Transverse colon (tissue), 4 donors: ENCODE measurements around the gene YBX2. TPM values are rescaled to one million over a fixed set of nuclear protein-coding genes. Genes with fewer than 3 reads are reported as not detected.

ENCODE experiments used
- DNase-seq: peaks from one replicate; pipeline ENCODE4 v3.0.0-alpha.2; 2019
- H3K27ac ChIP-seq, 4 donors: fragments of 200-600 bp; sonication (generic); 2 replicates each; pipeline ENCODE4 v1.5.1; 2016 to 2018; ENCODE audit warnings: inconsistent platforms in 4 of 4
- H3K27me3 ChIP-seq: fragments of 200-600 bp; sonication (generic); 2 replicates; pipeline ENCODE4 v1.5.1; 2017; ENCODE audit warnings: inconsistent platforms
- H3K36me3 ChIP-seq, 4 donors: fragments of 200-600 bp; sonication (generic); 2 replicates each; pipeline ENCODE4 v1.5.1; 2017 to 2019; ENCODE audit warnings: inconsistent platforms in 4 of 4
- H3K4me1 ChIP-seq, 4 donors: fragments of 200-600 bp; sonication (generic); 2 replicates each; pipeline ENCODE4 v1.5.1; 2017 to 2020; ENCODE audit warnings: inconsistent platforms in 4 of 4
- H3K4me3 ChIP-seq, 4 donors: fragments of 200-600 bp; sonication (generic); 1 replicate in 1 of 4; 2 replicates in 3 of 4; pipeline versions ENCODE4 v1.5.1 to v1.6.1; 2017 to 2019; ENCODE audit warnings: inconsistent platforms in 4 of 4
- H3K9me3 ChIP-seq, 2 donors: fragments of 200-600 bp; sonication (generic); 2 replicates each; pipeline ENCODE4 v1.5.1; 2017 to 2019; ENCODE audit warnings: inconsistent platforms in 2 of 2
- EP300 ChIP-seq: sonication (generic); formaldehyde crosslinking; IDR thresholded peaks from one replicate; pipeline ENCODE4 v1.6.1; 2017; ENCODE audit warnings: antibody characterized with exemption, low read depth
- POLR2A ChIP-seq: fragments of 450-650 bp; IDR thresholded peaks from one replicate; pipeline ENCODE4 v1.6.1; 2016; ENCODE audit warnings: antibody characterized with exemption, mild to moderate bottlenecking, moderate library complexity
- POLR2AphosphoS5 ChIP-seq, 3 donors: sonication (generic); formaldehyde crosslinking; IDR thresholded peaks; one replicate each; pipeline ENCODE4 v1.6.1; 2016; ENCODE audit warnings: antibody characterized with exemption in 3 of 3
- WGBS, 2 donors: methylation state at CpG; one replicate each; pipeline ENCODE4 v1.1.5; 2018; ENCODE audit warnings: low coverage in 1 of 2; 5-methylcytosine and 5-hydroxymethylcytosine counted together
- in situ Hi-C, 4 donors: fragments of 200-750 bp; cut with MboI; loops; one replicate each; pipeline versions ENCODE4 v1.15.0 to v1.15.1; 2017; ENCODE audit warnings: low sequenced_read_pairs in 3 of 4, low pct_ligation_motif_present in 1 of 4, low pct_unique_long_range_greater_than_20kb in 1 of 4
- intact Hi-C: fragments of 100-400 bp; cut with DNase I; formaldehyde crosslinking; loops from one replicate; pipeline ENCODE4 v1.15.1; 2023; ENCODE audit warnings: low total_unique reads
- total RNA-seq, 4 donors: library from RNA; depleted of rRNA; stranded (reverse); fragments of >200 nt; gene quantifications; one replicate each; pipeline ENCODE4 v1.1.0, GENCODE V29; 2016
- TF ChIP-seq, protein P1 (sequence below), 5 experiments: fragments of 200-600 bp in 3 of 5; fragments of 450-650 bp in 2 of 5; sonication (generic) in 3 of 5; IDR thresholded peaks; 1 replicate in 2 of 5; 2 replicates in 3 of 5; pipeline ENCODE4 v1.5.1; 2016 to 2017; ENCODE audit warnings: antibody characterized with exemption in 5 of 5, inconsistent platforms in 3 of 5, mild to moderate bottlenecking in 2 of 5, moderate library complexity in 1 of 5

YBX2 gene
- total RNA-seq, 4 donors from 2014 or later: 23.1 to 151 (median 43.4) TPM

DNA sequence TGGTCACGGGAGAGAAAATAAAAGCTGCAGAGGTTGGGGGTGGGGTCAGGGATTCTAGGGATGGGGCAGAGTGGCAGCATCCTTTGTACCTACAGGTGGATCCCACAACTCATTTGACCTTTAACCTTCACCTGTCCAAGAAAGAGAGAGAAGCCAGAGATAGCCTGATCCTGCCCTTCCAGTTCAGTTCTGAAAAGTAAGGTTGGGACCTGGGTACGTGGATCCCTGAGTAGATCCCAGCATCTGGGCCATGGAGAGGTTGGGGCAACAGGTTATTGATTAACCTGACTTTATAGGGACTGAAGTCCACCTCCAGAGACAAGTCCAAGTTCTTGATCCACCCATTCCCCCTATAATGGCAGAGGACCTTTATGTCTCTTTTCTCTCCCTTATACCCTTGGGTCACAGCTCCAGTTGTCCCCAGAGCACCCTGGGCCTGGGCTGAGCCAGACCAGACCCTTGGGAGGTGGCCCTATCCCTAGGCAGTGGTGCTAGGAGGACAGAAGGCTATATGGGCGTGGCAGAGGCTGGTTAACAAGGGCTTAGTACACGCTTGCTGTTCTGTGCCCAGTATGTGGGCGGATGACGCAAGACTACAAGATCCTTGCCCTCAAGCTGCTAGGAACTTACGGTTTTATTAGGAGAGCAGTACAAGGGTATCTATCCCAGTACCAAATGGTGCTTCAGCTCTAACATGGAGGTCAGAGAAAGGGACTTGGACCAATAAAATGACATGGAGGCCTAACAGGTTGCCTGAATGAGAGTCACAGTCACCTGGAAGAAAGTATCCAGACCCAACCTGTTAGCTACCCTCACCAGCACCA, 35.5 kb downstream of the YBX2 start:
- Histone ChIP-seq H3K27ac (peak overlapping the region; percentile 88 to 96 (median 94)), H3K36me3 (peaks cover 0 to 10% (median 0%) of the 10 kb centered on the region in 4 donors), H3K4me3 (peak overlapping the region in 1 of 4 donors; percentile 60), H3K9me3 (no peaks in the 10 kb centered on the region), H3K27me3 (peaks cover 32% of the 10 kb centered on the region), H3K4me1 (peaks cover 0 to 59% (median 31%) of the 10 kb centered on the region in 4 donors)
- DNase-seq: peak; percentile 85
- WGBS, 2 donors: 47 to 73% methylated on average over 2 to 7 of the region's 7 CpGs
- intact Hi-C loops (no loop called here), in situ Hi-C loops (no loop called here)
- TF ChIP-seq, protein P1, sequence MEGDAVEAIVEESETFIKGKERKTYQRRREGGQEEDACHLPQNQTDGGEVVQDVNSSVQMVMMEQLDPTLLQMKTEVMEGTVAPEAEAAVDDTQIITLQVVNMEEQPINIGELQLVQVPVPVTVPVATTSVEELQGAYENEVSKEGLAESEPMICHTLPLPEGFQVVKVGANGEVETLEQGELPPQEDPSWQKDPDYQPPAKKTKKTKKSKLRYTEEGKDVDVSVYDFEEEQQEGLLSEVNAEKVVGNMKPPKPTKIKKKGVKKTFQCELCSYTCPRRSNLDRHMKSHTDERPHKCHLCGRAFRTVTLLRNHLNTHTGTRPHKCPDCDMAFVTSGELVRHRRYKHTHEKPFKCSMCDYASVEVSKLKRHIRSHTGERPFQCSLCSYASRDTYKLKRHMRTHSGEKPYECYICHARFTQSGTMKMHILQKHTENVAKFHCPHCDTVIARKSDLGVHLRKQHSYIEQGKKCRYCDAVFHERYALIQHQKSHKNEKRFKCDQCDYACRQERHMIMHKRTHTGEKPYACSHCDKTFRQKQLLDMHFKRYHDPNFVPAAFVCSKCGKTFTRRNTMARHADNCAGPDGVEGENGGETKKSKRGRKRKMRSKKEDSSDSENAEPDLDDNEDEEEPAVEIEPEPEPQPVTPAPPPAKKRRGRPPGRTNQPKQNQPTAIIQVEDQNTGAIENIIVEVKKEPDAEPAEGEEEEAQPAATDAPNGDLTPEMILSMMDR (IDR thresholded peaks at IDR 0.05): no peak
- TF ChIP-seq POLR2A (peak; percentile 84), POLR2AphosphoS5 (IDR thresholded peaks at IDR 0.05) (peak; percentile 83 to 96 (median 90)), EP300 (peak; percentile 65)

DNA sequence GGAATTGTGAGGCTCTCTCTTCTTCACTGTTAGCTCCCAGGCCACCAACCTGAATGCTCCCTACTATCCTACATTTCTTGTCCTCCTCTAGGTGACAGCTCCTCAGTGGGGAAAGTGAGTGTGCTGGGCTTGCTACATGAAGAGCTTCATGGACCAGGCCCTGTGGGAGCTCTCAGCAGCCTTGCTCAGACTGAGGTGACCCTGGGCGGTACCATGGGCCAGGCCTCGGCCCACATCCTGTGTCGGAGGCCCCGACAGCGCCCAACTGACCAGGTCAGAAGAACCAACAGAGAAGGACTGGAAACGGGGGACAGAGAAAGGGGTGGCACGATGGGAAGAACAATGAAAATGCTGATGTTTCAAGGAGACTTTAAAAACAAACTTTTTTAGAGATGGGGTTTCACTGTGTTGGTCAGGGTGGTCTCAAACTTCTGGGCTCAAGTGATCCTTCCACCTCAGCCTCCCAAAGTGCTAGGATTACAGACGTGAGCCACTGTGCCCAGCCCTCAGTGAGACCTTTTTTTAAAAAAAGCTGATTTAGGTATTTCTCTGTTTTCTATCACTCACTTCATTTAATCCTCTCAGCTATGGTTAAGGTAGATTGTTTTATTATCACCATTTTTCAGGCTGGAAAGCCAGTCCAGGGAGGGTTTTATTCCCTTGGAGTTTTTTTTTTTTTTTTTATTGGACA, 37.5 kb downstream of the YBX2 start:
- Histone ChIP-seq H3K27me3 (peaks cover 13% of the 10 kb centered on the region), H3K9me3 (no peaks in the 10 kb centered on the region), H3K4me1 (peaks cover 5 to 49% (median 30%) of the 10 kb centered on the region in 4 donors), H3K36me3 (peaks cover 0 to 10% (median 0%) of the 10 kb centered on the region in 4 donors), H3K27ac (peak overlapping the region in 3 of 4 donors; percentile 92 to 96 (median 95)), H3K4me3 (no peak overlapping the region)
- no peak for DNase-seq
- 89 to 100% methylated on average over 1 to 8 of the region's 8 CpGs for WGBS, 2 donors
- TF ChIP-seq EP300: no peak
- peak in 1 of 3 donors; percentile 73 for TF ChIP-seq POLR2AphosphoS5 (IDR thresholded peaks at IDR 0.05)
- peak; percentile 30 for TF ChIP-seq POLR2A
- TF ChIP-seq, protein P1 (IDR thresholded peaks at IDR 0.05): no peak
- intact Hi-C loops: no loop called here
- in situ Hi-C loops: no loop called here

DNA sequence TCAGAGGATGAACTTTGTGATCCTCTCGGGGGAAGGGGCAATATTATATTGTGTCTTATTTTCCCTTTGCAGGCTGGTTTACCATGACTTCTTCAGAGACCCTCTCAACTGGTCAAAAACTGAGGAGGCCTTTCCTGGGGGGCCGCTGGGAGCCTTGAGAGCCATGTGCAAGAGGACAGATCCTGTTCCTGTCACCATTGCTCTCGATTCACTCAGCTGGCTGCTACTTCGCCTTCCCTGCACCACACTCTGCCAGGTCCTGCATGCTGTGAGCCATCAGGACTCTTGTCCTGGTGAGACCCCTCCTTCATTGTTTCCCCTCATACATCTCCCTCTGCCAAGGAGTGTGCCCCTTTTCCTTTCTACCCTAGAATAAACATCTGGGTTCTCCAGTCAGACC, 39.9 kb downstream of the YBX2 start:
- H3K4me3 ChIP-seq: no peak overlapping the region
- TF ChIP-seq POLR2A (peak; percentile 17), POLR2AphosphoS5 (IDR thresholded peaks at IDR 0.05) (peak in 1 of 3 donors; percentile 13)
- TF ChIP-seq, protein P1 (IDR thresholded peaks at IDR 0.05): no peak
- H3K27ac ChIP-seq: peak overlapping the region in 1 of 4 donors; percentile 0
- H3K4me1 ChIP-seq: peaks cover 9 to 45% (median 34%) of the 10 kb centered on the region in 4 donors
- 60 to 87% methylated on average over 1 to 4 of the region's 4 CpGs for WGBS, 2 donors
- peaks cover 0 to 10% (median 0%) of the 10 kb centered on the region in 4 donors for H3K36me3 ChIP-seq
- intact Hi-C loops: no loop called here
- no peak for DNase-seq
- H3K9me3 ChIP-seq: no peaks in the 10 kb centered on the region
- in situ Hi-C loops: no loop called here
- H3K27me3 ChIP-seq: no peaks in the 10 kb centered on the region

DNA sequence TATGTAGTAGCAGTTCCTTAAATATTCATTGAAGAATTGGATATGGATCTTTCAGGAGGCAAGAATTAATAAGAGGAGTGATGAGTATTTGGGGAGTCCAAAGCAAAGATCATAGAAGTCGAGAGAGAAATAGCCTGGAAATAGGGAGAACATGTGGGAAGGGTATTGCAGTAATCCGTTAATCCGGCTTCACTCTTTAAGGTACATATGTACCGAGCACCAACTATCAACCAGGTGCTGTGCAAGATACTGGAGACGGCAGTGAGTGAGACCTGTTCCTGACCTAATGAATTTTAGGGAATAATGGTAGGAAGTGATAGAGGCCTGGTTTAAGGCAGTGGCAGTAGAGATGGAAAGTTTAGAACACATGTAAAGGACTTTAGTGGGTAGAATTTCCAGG, 41.4 kb downstream of the YBX2 start:
- Histone ChIP-seq H3K4me1 (peaks cover 14 to 50% (median 40%) of the 10 kb centered on the region in 4 donors), H3K4me3 (peak overlapping the region; percentile 60 to 100 (median 97)), H3K27ac (peak overlapping the region; percentile 95 to 100 (median 98)), H3K27me3 (no peaks in the 10 kb centered on the region), H3K36me3 (peaks cover 0 to 10% (median 0%) of the 10 kb centered on the region in 4 donors), H3K9me3 (no peaks in the 10 kb centered on the region)
- TF ChIP-seq POLR2A (no peak), POLR2AphosphoS5 (IDR thresholded peaks at IDR 0.05) (no peak), EP300 (no peak)
- TF ChIP-seq, protein P1 (IDR thresholded peaks at IDR 0.05): no peak
- DNase-seq: no peak
- in situ Hi-C loops (no loop called here), intact Hi-C loops (no loop called here)
- WGBS, 2 donors: 53 to 64% methylated on average over 5 of the region's 5 CpGs
